ENCODE measurements around the gene SLC15A4.
"Not testable (repeated sequence)": the region's sequence is repeated elsewhere in the genome, so short reads cannot be mapped to it uniquely, and the experiment has no call there.

SLC15A4 gene

GRCh38 chr12:128844031-128844635 lies 20.4 kb upstream of the SLC15A4 start:
- peak; percentile 64 to 78 (median 77) for DNase-seq

DNA sequence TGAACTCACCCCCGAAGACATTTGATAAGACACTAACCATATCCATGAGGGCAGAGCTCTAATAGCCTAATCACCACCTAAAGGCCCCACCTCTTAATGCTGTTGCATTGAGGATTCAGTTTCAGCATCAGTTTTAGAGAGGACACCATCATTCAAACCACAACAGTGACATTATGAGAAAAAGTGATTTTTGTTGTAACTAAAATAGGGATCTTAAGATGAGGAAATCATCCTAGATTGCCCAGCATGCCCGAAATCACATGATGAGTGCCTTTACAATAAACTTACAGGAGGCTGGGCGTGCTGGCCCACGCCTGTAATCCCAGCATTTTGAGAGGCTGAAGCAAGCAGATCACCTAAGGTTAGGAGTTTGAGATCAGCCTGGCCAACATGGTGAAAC lies 19.8 kb upstream of the SLC15A4 start:
- DNase-seq, result peak; percentile 61 to 82 (median 78)

GRCh38 chr12:128842579-128842978 lies 18.8 kb upstream of the SLC15A4 start:
- no peak for DNase-seq

DNA sequence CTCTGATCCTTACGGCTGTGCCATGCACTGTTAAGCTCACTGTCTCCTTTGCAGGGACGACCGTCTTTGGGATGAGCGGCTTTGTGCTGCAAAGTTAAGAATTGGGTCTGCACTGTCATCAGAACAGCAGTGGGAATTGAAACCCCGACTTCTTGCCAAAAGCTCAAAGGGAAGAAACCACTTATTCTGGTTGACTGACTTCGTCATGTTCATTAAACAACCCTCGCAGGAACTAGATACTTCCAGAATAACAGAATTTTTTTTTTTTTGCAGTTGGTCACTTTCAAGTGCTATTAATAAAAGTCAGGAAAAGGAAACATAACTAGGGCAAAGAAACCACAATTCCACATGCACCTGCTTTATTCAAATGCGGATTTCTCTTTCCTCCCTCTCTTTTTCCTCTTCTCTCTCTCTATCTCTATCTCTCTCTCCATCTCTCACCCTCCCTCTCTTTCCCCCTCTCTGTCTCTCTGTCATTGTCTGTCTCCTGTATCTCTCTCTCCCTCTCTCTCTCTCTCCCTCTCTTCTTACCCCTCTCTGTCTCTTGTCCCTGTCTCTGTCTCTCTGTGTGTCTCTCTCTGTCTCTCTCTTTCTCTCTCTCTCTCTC lies 17.2 kb upstream of the SLC15A4 start:
- peak; percentile 24 to 78 (median 58) for DNase-seq

- not testable (repeated sequence) for DNase-seq
Observed at GRCh38 chr12:128839885-128840284, 16.1 kb upstream of the SLC15A4 start.

GRCh38 chr12:128833418-128833817 lies 9.7 kb upstream of the SLC15A4 start:
- no peak for DNase-seq

DNA sequence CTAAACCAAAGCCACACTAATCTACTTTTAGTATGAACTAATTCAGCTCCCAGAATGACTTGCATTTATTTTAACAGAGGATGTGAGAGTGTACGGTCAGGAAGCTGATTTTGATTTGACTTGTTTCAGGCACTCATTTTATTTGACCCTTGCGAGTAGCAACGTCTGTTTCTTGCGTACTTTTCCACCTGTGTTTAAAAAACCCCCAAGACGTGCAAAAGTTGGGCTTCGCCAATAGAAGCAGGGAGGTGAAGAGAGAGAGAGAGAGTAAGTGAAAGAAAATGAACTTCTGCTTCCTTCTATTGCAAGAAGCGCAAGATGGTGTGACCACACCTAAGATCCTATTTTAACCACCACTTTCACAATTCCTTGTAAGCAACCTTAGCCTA lies 6.7 kb upstream of the SLC15A4 start:
- peak in 3 of 4 experiments; percentile 23 to 53 (median 50) for DNase-seq

DNA sequence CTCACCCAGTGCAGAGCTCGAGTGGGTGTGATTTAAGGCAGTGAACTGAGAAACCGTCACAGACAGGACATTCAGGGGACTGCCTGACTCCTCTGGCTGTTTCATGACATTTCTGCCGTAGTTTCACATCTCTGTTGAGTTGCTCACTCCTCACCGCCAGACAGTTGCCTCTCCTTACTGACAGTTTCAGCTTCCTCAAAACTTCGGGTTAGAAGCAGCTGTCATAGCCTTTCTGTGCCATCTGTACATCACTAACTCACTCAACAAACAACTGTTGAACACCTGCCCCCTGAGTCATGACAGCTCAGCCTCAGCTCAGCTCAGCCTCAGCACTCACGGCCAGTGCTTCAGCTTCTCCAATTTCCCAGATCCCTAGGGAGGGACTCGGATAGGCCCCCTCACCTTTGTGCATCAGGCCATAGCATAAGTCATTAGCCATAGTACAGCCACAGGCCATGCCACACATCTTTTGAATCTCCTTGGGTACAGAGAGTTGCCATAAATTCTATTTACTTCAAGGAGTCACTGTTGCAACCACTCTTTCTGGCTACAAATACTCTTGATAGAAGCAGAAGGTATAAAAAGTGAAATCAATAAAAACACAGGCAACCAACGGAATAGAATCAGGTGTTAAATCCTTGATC lies 6.2 kb upstream of the SLC15A4 start:
- peak; percentile 73 to 89 (median 80) for DNase-seq

- DNase-seq, result no peak
Observed at GRCh38 chr12:128827724-128828123, 4.0 kb upstream of the SLC15A4 start.

DNA sequence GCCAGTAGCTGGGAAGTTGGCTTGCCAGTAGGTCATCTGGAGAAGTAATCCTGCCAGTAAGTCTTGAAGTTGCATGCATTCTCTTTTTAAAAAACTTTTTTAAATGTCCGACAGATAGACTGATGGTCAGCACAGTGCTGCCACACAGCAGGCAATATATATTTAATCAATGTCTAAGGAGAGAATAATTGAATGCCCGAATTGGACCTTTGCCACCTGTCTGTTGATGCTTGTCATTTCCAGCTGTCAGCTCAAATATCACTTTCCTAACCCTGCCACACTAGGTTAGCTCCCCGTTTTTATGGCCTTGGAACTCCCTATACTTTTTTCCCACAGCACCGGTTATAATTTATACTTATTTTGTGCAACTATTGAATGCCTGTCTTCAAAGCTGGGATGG lies 2.1 kb upstream of the SLC15A4 start:
- DNase-seq, result no peak

- peak in 1 of 4 experiments; percentile 58 for DNase-seq
Observed at GRCh38 chr12:128823216-128823915, 392 bp downstream of the SLC15A4 start.

GRCh38 chr12:128820723-128821432 lies 2.9 kb downstream of the SLC15A4 start:
- DNase-seq, result peak; percentile 89 to 95 (median 92)

DNA sequence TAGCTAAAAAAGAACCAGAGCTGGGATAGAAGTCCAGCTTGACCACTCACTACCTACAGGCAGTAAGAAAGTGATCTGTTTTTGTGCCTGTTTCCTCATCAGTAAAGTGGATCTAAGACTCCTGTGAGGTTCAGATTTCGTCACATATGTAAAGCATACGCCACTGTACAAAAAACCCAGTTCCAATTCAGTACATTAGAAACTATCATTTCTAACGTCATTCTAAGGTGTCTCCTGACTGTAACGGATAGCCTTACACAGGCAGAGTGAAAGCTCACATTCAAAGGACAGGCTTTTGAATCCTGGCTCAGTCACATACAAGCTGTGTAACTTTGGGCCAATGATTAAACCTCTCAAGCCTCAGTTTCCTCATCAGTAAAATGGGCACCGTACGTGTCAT lies 3.5 kb downstream of the SLC15A4 start:
- no peak for DNase-seq

- DNase-seq, result no peak
Observed at GRCh38 chr12:128819293-128820144, 4.2 kb downstream of the SLC15A4 start.

- DNase-seq, result no peak
Observed at GRCh38 chr12:128818065-128819022, 5.4 kb downstream of the SLC15A4 start.

- DNase-seq, result peak; percentile 63 to 80 (median 70)
Observed at GRCh38 chr12:128817111-128818015, 6.4 kb downstream of the SLC15A4 start.

- no peak for DNase-seq
Observed at GRCh38 chr12:128816643-128816920, 7.2 kb downstream of the SLC15A4 start.

- no peak for DNase-seq
Observed at GRCh38 chr12:128815779-128816642, 7.7 kb downstream of the SLC15A4 start.

Measured in suppressor macrophage (primary cell).